H1 (cell line): ENCODE results near the gene GRK5. TPM values are rescaled to one million over a fixed set of nuclear protein-coding genes. Genes with fewer than 3 reads are reported as not detected.

Experiments used
- CTCF ChIA-PET: fragments of 300-600 bp; sonication (Branson Sonifier 250); formaldehyde crosslinking; loops from one replicate; lab custom pipeline; 2021; ENCODE audit not compliant: partially characterized antibody; lab: Charles Lee
- POLR2A ChIA-PET: fragments of 300-600 bp; sonication (Branson Sonifier 250); formaldehyde crosslinking; loops from one replicate; lab custom pipeline; 2021; ENCODE audit warnings: inconsistent platforms; ENCODE audit not compliant: partially characterized antibody; lab: Charles Lee
- DNase-seq, 2 experiments: peaks; one replicate each; pipeline versions ENCODE4 v3.0.0 to v3.0.0-alpha.2; 2010 to 2022; ENCODE audit warnings: low spot score in 2 of 2, low read depth in 1 of 2, mixed read lengths in 1 of 2
- FAIRE-seq: peaks from 2 replicates; lab custom pipeline; 2011; peaks lifted over from hg19 to GRCh38; lab: Jason Lieb, UNC
- H2AFZ ChIP-seq: 2 replicates; pipeline ENCODE4 v1.8.1; 2012; ENCODE audit warnings: low read length, inconsistent platforms
- H2AK5ac ChIP-seq: 2 replicates; pipeline ENCODE4 v1.6.1; 2013; ENCODE audit warnings: low read depth, low read length
- H2BK120ac ChIP-seq: replicated peaks from 2 replicates; pipeline ENCODE3; 2013; ENCODE audit warnings: low read depth, low read length, inconsistent platforms
- H2BK12ac ChIP-seq: 2 replicates; pipeline ENCODE4 v1.6.1; 2013; ENCODE audit warnings: low read depth, low read length
- H2BK15ac ChIP-seq: 2 replicates; pipeline ENCODE4 v1.6.1; 2013; ENCODE audit warnings: low read length
- H2BK20ac ChIP-seq: 2 replicates; pipeline ENCODE4 v1.6.1; 2013; ENCODE audit warnings: low read length
- H2BK5ac ChIP-seq: 2 replicates; pipeline ENCODE4 v1.6.1; 2013; ENCODE audit warnings: low read depth, low read length
- H3K14ac ChIP-seq: 2 replicates; pipeline ENCODE4 v1.6.1; 2013; ENCODE audit warnings: inconsistent platforms; ENCODE audit not compliant: insufficient read length
- H3K18ac ChIP-seq: 2 replicates; pipeline ENCODE4 v1.6.1; 2013; ENCODE audit warnings: low read length; ENCODE audit errors: extremely low read depth
- H3K23ac ChIP-seq: 2 replicates; pipeline ENCODE4 v1.6.1; 2013; ENCODE audit warnings: inconsistent platforms; ENCODE audit not compliant: insufficient read length
- H3K23me2 ChIP-seq: 2 replicates; pipeline ENCODE4 v1.6.1; 2013; ENCODE audit warnings: low read depth, low read length
- H3K27ac ChIP-seq: 2 replicates; pipeline ENCODE4 v1.6.1; 2011; ENCODE audit warnings: low read depth, low read length, inconsistent platforms
- H3K27me3 ChIP-seq, 4 experiments: replicated peaks in 1 of 4; 1 replicate in 1 of 4; 2 replicates in 3 of 4; pipeline versions ENCODE4 v1.6.1 to v1.8.1; 2011 to 2013; ENCODE audit warnings: low read length in 3 of 4, mild to moderate bottlenecking in 3 of 4, inconsistent platforms in 2 of 4, mixed read lengths in 2 of 4, moderate library complexity in 1 of 4; ENCODE audit not compliant: control insufficient read depth in 3 of 4, insufficient read depth in 3 of 4; ENCODE audit errors: extremely low read depth in 1 of 4
- H3K36me3 ChIP-seq, 4 experiments: 2 replicates each; pipeline versions ENCODE4 v1.6.1 to v1.8.1; 2011 to 2013; ENCODE audit warnings: mild to moderate bottlenecking in 4 of 4, low read length in 3 of 4, moderate library complexity in 2 of 4, control low read depth in 1 of 4, inconsistent platforms in 1 of 4; ENCODE audit not compliant: insufficient read depth in 4 of 4, control insufficient read depth in 2 of 4
- H3K4ac ChIP-seq: replicated peaks from 2 replicates; pipeline ENCODE3; 2013; ENCODE audit warnings: low read length, low read depth, mixed read lengths, inconsistent platforms; ENCODE audit not compliant: insufficient read length
- H3K4me1 ChIP-seq, 4 experiments: replicated peaks in 1 of 4; 1 replicate in 1 of 4; 2 replicates in 3 of 4; pipeline versions ENCODE4 v1.6.1 to v1.8.1; 2011 to 2013; ENCODE audit warnings: low read length in 3 of 4, inconsistent platforms in 2 of 4, mixed read lengths in 1 of 4; ENCODE audit not compliant: insufficient read depth in 4 of 4, control insufficient read depth in 3 of 4
- H3K4me2 ChIP-seq, 2 experiments: 2 replicates each; pipeline versions ENCODE4 v1.6.1 to v1.8.1; 2011 to 2013; ENCODE audit warnings: low read depth in 2 of 2, low read length in 2 of 2, control low read depth in 1 of 2, inconsistent platforms in 1 of 2, mild to moderate bottlenecking in 1 of 2; ENCODE audit not compliant: insufficient read depth in 1 of 2
- H3K4me3 ChIP-seq, 4 experiments: fragments of 200-600, 300-600 bp in 1 of 4; sonication (generic), shearing (Covaris generic), sonication (Bioruptor Twin) in 1 of 4; 2 replicates each; pipeline versions ENCODE4 v1.5.1 to v1.8.1; 2011 to 2016; ENCODE audit warnings: low read length in 4 of 4, low read depth in 3 of 4, control low read depth in 2 of 4, inconsistent platforms in 2 of 4, mild to moderate bottlenecking in 2 of 4, mixed read lengths in 1 of 4, moderate library complexity in 1 of 4; ENCODE audit not compliant: insufficient read depth in 2 of 4; ENCODE audit errors: extremely low read depth in 1 of 4
- H3K56ac ChIP-seq: replicated peaks from 2 replicates; pipeline ENCODE3; 2013; ENCODE audit warnings: low read depth, mild to moderate bottlenecking, mixed read lengths, low read length, inconsistent platforms; ENCODE audit not compliant: insufficient read length
- H3K79me1 ChIP-seq: 2 replicates; pipeline ENCODE4 v1.6.1; 2013; ENCODE audit warnings: low read depth, low read length, control low read depth
- H3K79me2 ChIP-seq, 2 experiments: 2 replicates each; pipeline versions ENCODE4 v1.6.1 to v1.8.1; 2012 to 2013; ENCODE audit warnings: low read length in 2 of 2, mild to moderate bottlenecking in 2 of 2, inconsistent platforms in 1 of 2; ENCODE audit not compliant: insufficient read depth in 2 of 2, control insufficient read depth in 1 of 2
- H3K9ac ChIP-seq, 4 experiments: replicated peaks in 1 of 4; 1 replicate in 1 of 4; 2 replicates in 3 of 4; pipeline versions ENCODE4 v1.6.1 to v1.8.1; 2011 to 2013; ENCODE audit warnings: low read depth in 3 of 4, low read length in 3 of 4, control low read depth in 2 of 4, mild to moderate bottlenecking in 2 of 4, moderate library complexity in 2 of 4, inconsistent platforms in 1 of 4; ENCODE audit errors: extremely low read depth in 1 of 4
- H3K9me3 ChIP-seq, 2 experiments: 2 replicates each; pipeline versions ENCODE4 v1.6.1 to v1.8.1; 2012 to 2013; ENCODE audit warnings: mild to moderate bottlenecking in 2 of 2, moderate library complexity in 2 of 2, control low read depth in 1 of 2, inconsistent platforms in 1 of 2, low read depth in 1 of 2, low read length in 1 of 2, mixed read lengths in 1 of 2; ENCODE audit not compliant: insufficient read depth in 2 of 2
- H4K20me1 ChIP-seq, 2 experiments: replicated peaks in 1 of 2; 2 replicates each; pipeline versions ENCODE3 to v1.8.1; 2011 to 2013; ENCODE audit warnings: inconsistent platforms in 2 of 2, low read length in 2 of 2, mild to moderate bottlenecking in 1 of 2; ENCODE audit not compliant: insufficient read depth in 2 of 2, control insufficient read depth in 1 of 2
- H4K5ac ChIP-seq: 2 replicates; pipeline ENCODE4 v1.6.1; 2013; ENCODE audit warnings: low read length, low read depth, mixed read lengths, inconsistent platforms; ENCODE audit not compliant: insufficient read length
- H4K8ac ChIP-seq: 2 replicates; pipeline ENCODE4 v1.8.0; 2013; ENCODE audit warnings: mild to moderate bottlenecking, moderate library complexity, low read length, inconsistent platforms; ENCODE audit not compliant: insufficient read depth; ENCODE audit errors: extremely low read depth
- H4K91ac ChIP-seq: replicated peaks from 2 replicates; pipeline ENCODE3; 2013; ENCODE audit warnings: low read length, mixed read lengths, inconsistent platforms; ENCODE audit not compliant: insufficient read length
- CHD1 ChIP-seq: IDR thresholded peaks from 2 replicates; pipeline ENCODE4 v1.6.1; 2012; ENCODE audit warnings: low read depth, low read length, improper control_type of control experiment
- EZH2 ChIP-seq: fragments of 200-600 bp; sonication (generic); IDR thresholded peaks from 2 replicates; pipeline ENCODE4 v1.7.1; 2012; ENCODE audit warnings: low read depth, mild to moderate bottlenecking, moderate library complexity, low read length, inconsistent platforms; ENCODE audit not compliant: severe bottlenecking
- GTF2F1 ChIP-seq: IDR thresholded peaks from 2 replicates; pipeline ENCODE4 v1.6.1; 2012; ENCODE audit warnings: low read depth, low read length, improper control_type of control experiment, borderline replicate concordance
- HDAC2 ChIP-seq, 2 experiments: fragments of 300-600 bp in 1 of 2; sonication (generic) in 1 of 2; IDR thresholded peaks; 2 replicates each; pipeline ENCODE4 v1.6.1; 2011 to 2012; ENCODE audit warnings: low read depth in 2 of 2, low read length in 2 of 2, mild to moderate bottlenecking in 2 of 2, moderate library complexity in 2 of 2, borderline replicate concordance in 1 of 2, inconsistent platforms in 1 of 2
- JUN ChIP-seq: IDR thresholded peaks from 2 replicates; pipeline ENCODE4 v1.6.1; 2011; ENCODE audit warnings: low read depth, mild to moderate bottlenecking, improper control_type of control experiment, low read length
- SRF ChIP-seq: IDR thresholded peaks from 2 replicates; pipeline ENCODE4 v1.6.1; 2011; ENCODE audit warnings: mild to moderate bottlenecking, low read depth, low read length, moderate library complexity
- TEAD4 ChIP-seq: IDR thresholded peaks from 2 replicates; pipeline ENCODE4 v1.6.1; 2012; ENCODE audit warnings: low read depth, low read length, inconsistent platforms, mixed read lengths
- WGBS, 2 experiments: shearing (Covaris generic) in 1 of 2; methylation state at CpG; one replicate each; pipeline versions ENCODE4 v1.1.6 to v1.1.7; 2013 to 2015; ENCODE audit warnings: low lambda C conversion rate in 2 of 2, mixed read lengths in 2 of 2, inconsistent platforms in 1 of 2, low coverage in 1 of 2, missing lambda C conversion rate in 1 of 2; ENCODE audit not compliant: insufficient replicate concordance in 2 of 2, insufficient coverage in 1 of 2, insufficient read length in 1 of 2; ENCODE audit errors: extremely low coverage in 1 of 2, missing lambda C conversion rate in 1 of 2; 5-methylcytosine and 5-hydroxymethylcytosine counted together
- polyA plus RNA-seq, 7 experiments: library from polyadenylated mRNA; depleted of rRNA in 3 of 7; stranded (reverse) in 5 of 7; unstranded in 2 of 7; fragments of >200 nt in 5 of 7; fragments of 200-250 nt in 2 of 7; gene quantifications; 1 replicate in 5 of 7; 2 replicates in 1 of 7; 4 replicates in 1 of 7; pipeline versions ENCODE4 v1.2.1 to v1.2.3, GENCODE V29; 2011 to 2013; ENCODE audit warnings: missing spikeins in 2 of 7, mixed read lengths in 2 of 7
- total RNA-seq: library from RNA; stranded (reverse); fragmentation: NEBNext Ultra II Directional; extraction: Animal tissue kit (Norgen Biotek cat#: 25700); gene quantifications from 2 replicates; pipeline ENCODE4 v1.2.1, GENCODE V29; 2021
- TF ChIP-seq, protein P1 (sequence below): IDR thresholded peaks from 2 replicates; pipeline ENCODE4 v1.6.1; 2011; ENCODE audit warnings: low read length, improper control_type of control experiment
- TF ChIP-seq, protein P2 (sequence below): IDR thresholded peaks from 2 replicates; pipeline ENCODE4 v1.6.1; 2012; ENCODE audit warnings: inconsistent platforms

GRK5 gene
- total and polyA plus RNA-seq, 2 of the 8 experiments (the other 6 are each of a cell fraction or from before 2014, with no cell fraction given), result 0.54 to 2.5 TPM

DNA sequence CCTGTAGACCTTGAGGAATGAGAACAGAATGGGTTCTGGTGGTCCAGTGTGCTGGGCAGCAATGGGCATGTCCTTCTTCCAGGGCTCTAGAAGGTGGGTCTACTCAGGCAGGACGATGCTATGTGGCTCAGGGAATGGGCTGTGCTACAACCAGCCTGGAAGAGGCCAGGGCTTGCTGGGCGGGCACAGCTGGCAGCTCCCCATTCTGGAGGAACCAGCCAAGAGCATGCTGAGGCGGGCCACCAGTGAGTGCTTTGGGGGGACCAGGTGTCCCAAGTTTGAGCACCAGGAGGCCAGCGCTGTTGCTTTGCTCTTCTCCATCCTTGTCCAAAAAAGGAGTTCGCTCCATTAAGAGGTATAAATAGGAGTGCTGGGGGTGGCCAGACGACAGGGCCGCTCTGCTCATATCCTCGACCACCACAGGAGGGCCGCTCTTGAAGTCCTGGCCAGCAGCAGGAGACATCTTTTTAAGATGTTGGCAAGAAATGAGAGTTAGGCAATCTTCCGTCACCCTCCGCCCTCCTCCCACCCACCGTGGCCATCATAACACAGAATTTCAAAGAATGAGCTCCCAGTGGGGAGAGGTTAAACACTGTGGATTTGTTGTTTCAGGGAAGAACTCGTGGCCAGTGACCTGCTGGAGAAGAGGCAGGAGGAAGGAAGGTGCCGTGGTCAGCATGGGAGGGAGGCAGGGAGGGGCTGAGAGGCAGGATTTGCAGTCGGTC lies 141.3 kb downstream of the GRK5 start:
- no peak overlapping the region for H3K18ac ChIP-seq
- POLR2A ChIA-PET, result no interaction called here
- no peaks in the 10 kb centered on the region for H3K27me3 ChIP-seq
- H3K27ac ChIP-seq, result no peak overlapping the region
- no peak overlapping the region for H2BK120ac ChIP-seq
- H3K4me3 ChIP-seq, result no peak overlapping the region
- H2AK5ac ChIP-seq, result no peak overlapping the region
- CTCF ChIA-PET, result interaction anchor here (0.6 to 7.6 kb wide), 10 partner anchors 8 to 150 kb away, joined by 3 to 48 read pairs (median 3); no protein-coding TSS in a partner anchor
- H2BK5ac ChIP-seq, result peak overlapping the region; percentile 2; the same call in 1 of the 2 replicates
- no peaks in the 10 kb centered on the region for H4K20me1 ChIP-seq
- H3K9me3 ChIP-seq, result peaks cover 3 to 10% of the 10 kb centered on the region in 2 experiments; a peak in 3 of 4 replicates
- H2BK20ac ChIP-seq, result no peak overlapping the region
- H3K4ac ChIP-seq, result no peak overlapping the region
- no peaks in the 10 kb centered on the region for H3K36me3 ChIP-seq
- DNase-seq, result no peak
- no peaks in the 10 kb centered on the region for H3K23me2 ChIP-seq
- no peak overlapping the region for H2BK12ac ChIP-seq
- H3K23ac ChIP-seq, result no peak overlapping the region
- no peak overlapping the region for H4K5ac ChIP-seq
- no peaks in the 10 kb centered on the region for H3K4me1 ChIP-seq
- no peak for FAIRE-seq
- H2AFZ ChIP-seq, result no peak overlapping the region
- no peak overlapping the region for H3K56ac ChIP-seq
- H3K14ac ChIP-seq, result no peak overlapping the region
- H2BK15ac ChIP-seq, result no peak overlapping the region
- no peak overlapping the region for H3K4me2 ChIP-seq
- H4K8ac ChIP-seq, result no peak overlapping the region
- H3K79me2 ChIP-seq, result no peaks in the 10 kb centered on the region
- H4K91ac ChIP-seq, result no peak overlapping the region
- H3K79me1 ChIP-seq, result no peaks in the 10 kb centered on the region
- no peak overlapping the region for H3K9ac ChIP-seq
- 82% methylated on average over 15 of the region's 15 CpGs; no CpG with 5 or more reads in 1 of the 2 experiments for WGBS, 2 experiments
- no peak for TF ChIP-seq CHD1
- no peak for TF ChIP-seq EZH2
- TF ChIP-seq GTF2F1, result no peak
- TF ChIP-seq TEAD4, result no peak
- TF ChIP-seq SRF, result no peak
- TF ChIP-seq, protein P1, sequence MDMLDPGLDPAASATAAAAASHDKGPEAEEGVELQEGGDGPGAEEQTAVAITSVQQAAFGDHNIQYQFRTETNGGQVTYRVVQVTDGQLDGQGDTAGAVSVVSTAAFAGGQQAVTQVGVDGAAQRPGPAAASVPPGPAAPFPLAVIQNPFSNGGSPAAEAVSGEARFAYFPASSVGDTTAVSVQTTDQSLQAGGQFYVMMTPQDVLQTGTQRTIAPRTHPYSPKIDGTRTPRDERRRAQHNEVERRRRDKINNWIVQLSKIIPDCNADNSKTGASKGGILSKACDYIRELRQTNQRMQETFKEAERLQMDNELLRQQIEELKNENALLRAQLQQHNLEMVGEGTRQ, result no peak
- TF ChIP-seq HDAC2 (IDR thresholded peaks at IDR 0.05; ENCODE audit: borderline replicate concordance in 1 of 2, low read depth in 2 of 2, low read length in 2 of 2), result no peak
- no peak for TF ChIP-seq JUN
- TF ChIP-seq, protein P2, sequence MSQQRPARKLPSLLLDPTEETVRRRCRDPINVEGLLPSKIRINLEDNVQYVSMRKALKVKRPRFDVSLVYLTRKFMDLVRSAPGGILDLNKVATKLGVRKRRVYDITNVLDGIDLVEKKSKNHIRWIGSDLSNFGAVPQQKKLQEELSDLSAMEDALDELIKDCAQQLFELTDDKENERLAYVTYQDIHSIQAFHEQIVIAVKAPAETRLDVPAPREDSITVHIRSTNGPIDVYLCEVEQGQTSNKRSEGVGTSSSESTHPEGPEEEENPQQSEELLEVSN, result no peak
